WTC11 (cell line): ENCODE results near the gene P3H2. TPM values are rescaled to one million over a fixed set of nuclear protein-coding genes. Genes with fewer than 3 reads are reported as not detected.

Experiments
- ATAC-seq: fragments of 200-7000 bp; cut with Tn5 transposase; 2 replicates; pipeline ENCODE4 v1.10.0; 2021; ENCODE audit warnings: mild to moderate bottlenecking, moderate library complexity
- CTCF ChIA-PET: fragments of 300-600 bp; sonication (Branson Sonifier 250); formaldehyde crosslinking; loops from one replicate; lab custom pipeline; 2021; ENCODE audit warnings: antibody characterized with exemption; lab: Charles Lee
- POLR2A ChIA-PET: fragments of 350-600 bp; sonication (Branson Sonifier 250); formaldehyde crosslinking; loops from one replicate; lab custom pipeline; 2021; ENCODE audit warnings: antibody characterized with exemption; lab: Charles Lee
- DNase-seq: peaks from one replicate; pipeline ENCODE4 v3.0.0; 2021; ENCODE audit warnings: low spot score
- H3K27ac Mint-ChIP-seq: 2 replicates; pipeline ENCODE4 v1.8.0; 2021; ENCODE audit warnings: mixed read lengths
- H3K27me3 Mint-ChIP-seq: 2 replicates; pipeline ENCODE4 v1.8.0; 2021; ENCODE audit warnings: low read depth, mild to moderate bottlenecking, moderate library complexity, mixed read lengths
- H3K36me3 Mint-ChIP-seq: 2 replicates; pipeline ENCODE4 v1.8.0; 2021; ENCODE audit warnings: mixed read lengths
- H3K4me1 Mint-ChIP-seq: 2 replicates; pipeline ENCODE4 v1.8.0; 2022; ENCODE audit warnings: mixed read lengths
- H3K4me3 Mint-ChIP-seq: 2 replicates; pipeline ENCODE4 v1.8.0; 2021; ENCODE audit warnings: mild to moderate bottlenecking, moderate library complexity, mixed read lengths
- H3K9me3 Mint-ChIP-seq: 2 replicates; pipeline ENCODE4 v1.8.0; 2021; ENCODE audit warnings: mixed read lengths
- AR ChIP-seq: fragments of 250-450 bp; sonication (Bioruptor Pico); IDR thresholded peaks from 2 replicates; pipeline ENCODE4 v1.9.0; 2021; ENCODE audit warnings: mild to moderate bottlenecking
- ARID4B ChIP-seq: sonication (generic); formaldehyde crosslinking; IDR thresholded peaks from 2 replicates; pipeline ENCODE4 v1.8.0; 2023; ENCODE audit warnings: missing genetic modification reagents, mild to moderate bottlenecking, borderline replicate concordance
- E2F1 ChIP-seq: sonication (generic); formaldehyde crosslinking; IDR thresholded peaks from 2 replicates; pipeline ENCODE4 v1.8.0; 2022; ENCODE audit warnings: mild to moderate bottlenecking, missing genetic modification reagents
- ELF4 ChIP-seq: sonication (generic); formaldehyde crosslinking; IDR thresholded peaks from 2 replicates; pipeline ENCODE4 v1.8.1; 2022; ENCODE audit warnings: low read depth, mild to moderate bottlenecking, moderate library complexity, missing genetic modification reagents
- GRHL2 ChIP-seq: fragments of 250-450 bp; sonication (Bioruptor Pico); IDR thresholded peaks from 2 replicates; pipeline ENCODE4 v1.8.0; 2022; ENCODE audit warnings: mild to moderate bottlenecking, moderate library complexity; ENCODE audit not compliant: insufficient replicate concordance, severe bottlenecking
- HMGXB4 ChIP-seq: sonication (generic); formaldehyde crosslinking; IDR thresholded peaks from 2 replicates; pipeline ENCODE4 v1.8.1; 2023; ENCODE audit warnings: mild to moderate bottlenecking, moderate library complexity, missing genetic modification reagents
- JUN ChIP-seq: sonication (generic); formaldehyde crosslinking; IDR thresholded peaks from 2 replicates; pipeline ENCODE4 v1.8.0; 2023; ENCODE audit warnings: mild to moderate bottlenecking, missing genetic modification reagents
- OVOL2 ChIP-seq: fragments of 250-450 bp; sonication (Bioruptor Pico); IDR thresholded peaks from 2 replicates; pipeline ENCODE4 v1.9.0; 2021; ENCODE audit warnings: mild to moderate bottlenecking, borderline replicate concordance
- RELA ChIP-seq: sonication (generic); formaldehyde crosslinking; IDR thresholded peaks from 2 replicates; pipeline ENCODE4 v1.8.1; 2022; ENCODE audit warnings: missing genetic modification reagents, mild to moderate bottlenecking, borderline replicate concordance
- SP1 ChIP-seq: sonication (generic); formaldehyde crosslinking; conservative IDR thresholded peaks from 2 replicates; pipeline ENCODE4 v1.8.1; 2022; ENCODE audit warnings: missing genetic modification reagents
- USF1 ChIP-seq: sonication (generic); formaldehyde crosslinking; IDR thresholded peaks from 2 replicates; pipeline ENCODE4 v1.8.0; 2022; ENCODE audit warnings: mild to moderate bottlenecking, missing genetic modification reagents
- ZNF121 ChIP-seq: sonication (generic); formaldehyde crosslinking; IDR thresholded peaks from 2 replicates; pipeline ENCODE4 v1.8.0; 2023; ENCODE audit warnings: missing genetic modification reagents
- ZNF281 ChIP-seq: sonication (generic); formaldehyde crosslinking; IDR thresholded peaks from 2 replicates; pipeline ENCODE4 v1.8.0; 2023; ENCODE audit warnings: mild to moderate bottlenecking, missing genetic modification reagents
- total RNA-seq: library from RNA; stranded (reverse); gene quantifications from 3 replicates; pipeline ENCODE4 v1.2.3, GENCODE V29; 2021

P3H2 gene
- total RNA-seq, 1 experiment from 2014 or later: 29.4 TPM

- Mint-ChIP-seq H3K4me1 (peaks cover 17% of the 10 kb centered on the region), H3K27me3 (no peaks in the 10 kb centered on the region), H3K4me3 (no peak overlapping the region), H3K36me3 (no peaks in the 10 kb centered on the region), H3K9me3 (no peaks in the 10 kb centered on the region), H3K27ac (peak overlapping the region; percentile 4; the same call in 1 of the 2 replicates)
- ATAC-seq (no peak), DNase-seq (no peak)
- ChIA-PET CTCF (no interaction called here), POLR2A (no interaction called here)
- TF ChIP-seq JUN (CRISPR knock-in tag): no peak
- no peak for TF ChIP-seq ZNF281
- TF ChIP-seq E2F1 (CRISPR knock-in tag): no peak
- no peak for TF ChIP-seq USF1
- no peak for TF ChIP-seq GRHL2 (CRISPR knock-in tag)
- no peak for TF ChIP-seq AR (CRISPR knock-in tag)
- no peak for TF ChIP-seq HMGXB4
- no peak for TF ChIP-seq OVOL2 (CRISPR knock-in tag)
- no peak for TF ChIP-seq SP1 (CRISPR knock-in tag)
These were observed 43.2 kb downstream of the P3H2 start for GRCh38 chr3:190077395-190078045.

GRCh38 chr3:190076601-190077394, 43.9 kb downstream of the P3H2 start:
- ATAC-seq (peak; percentile 38; the same call in 1 of the 2 replicates), DNase-seq (no peak)
- H3K27ac Mint-ChIP-seq: peak overlapping the region; percentile 4; the same call in 1 of the 2 replicates
- CTCF ChIA-PET: no interaction called here
- H3K9me3 Mint-ChIP-seq: no peaks in the 10 kb centered on the region
- H3K4me3 Mint-ChIP-seq: no peak overlapping the region
- POLR2A ChIA-PET: no interaction called here
- peaks cover 17% of the 10 kb centered on the region for H3K4me1 Mint-ChIP-seq
- no peaks in the 10 kb centered on the region for H3K27me3 Mint-ChIP-seq
- H3K36me3 Mint-ChIP-seq: no peaks in the 10 kb centered on the region
- TF ChIP-seq RELA (no peak), USF1 (no peak), JUN (CRISPR knock-in tag) (no peak), ARID4B (CRISPR knock-in tag) (no peak), ZNF121 (CRISPR knock-in tag) (no peak), ELF4 (CRISPR knock-in tag) (no peak)
